GM18868 (cell line): Measurements from ENCODE around the gene METTL6.
"Not testable (repeated sequence)": the region's sequence is repeated elsewhere in the genome, so short reads cannot be mapped to it uniquely, and the experiment has no call there.

Source experiments
- ATAC-seq: cut with Tn5 transposase; IDR thresholded peaks from one replicate; pipeline ENCODE4 v1.9.1; 2021; ENCODE audit warnings: mild to moderate bottlenecking, moderate library complexity; ENCODE audit not compliant: unreplicated experiment

Gene METTL6, protein sequence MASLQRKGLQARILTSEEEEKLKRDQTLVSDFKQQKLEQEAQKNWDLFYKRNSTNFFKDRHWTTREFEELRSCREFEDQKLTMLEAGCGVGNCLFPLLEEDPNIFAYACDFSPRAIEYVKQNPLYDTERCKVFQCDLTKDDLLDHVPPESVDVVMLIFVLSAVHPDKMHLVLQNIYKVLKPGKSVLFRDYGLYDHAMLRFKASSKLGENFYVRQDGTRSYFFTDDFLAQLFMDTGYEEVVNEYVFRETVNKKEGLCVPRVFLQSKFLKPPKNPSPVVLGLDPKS

DNA sequence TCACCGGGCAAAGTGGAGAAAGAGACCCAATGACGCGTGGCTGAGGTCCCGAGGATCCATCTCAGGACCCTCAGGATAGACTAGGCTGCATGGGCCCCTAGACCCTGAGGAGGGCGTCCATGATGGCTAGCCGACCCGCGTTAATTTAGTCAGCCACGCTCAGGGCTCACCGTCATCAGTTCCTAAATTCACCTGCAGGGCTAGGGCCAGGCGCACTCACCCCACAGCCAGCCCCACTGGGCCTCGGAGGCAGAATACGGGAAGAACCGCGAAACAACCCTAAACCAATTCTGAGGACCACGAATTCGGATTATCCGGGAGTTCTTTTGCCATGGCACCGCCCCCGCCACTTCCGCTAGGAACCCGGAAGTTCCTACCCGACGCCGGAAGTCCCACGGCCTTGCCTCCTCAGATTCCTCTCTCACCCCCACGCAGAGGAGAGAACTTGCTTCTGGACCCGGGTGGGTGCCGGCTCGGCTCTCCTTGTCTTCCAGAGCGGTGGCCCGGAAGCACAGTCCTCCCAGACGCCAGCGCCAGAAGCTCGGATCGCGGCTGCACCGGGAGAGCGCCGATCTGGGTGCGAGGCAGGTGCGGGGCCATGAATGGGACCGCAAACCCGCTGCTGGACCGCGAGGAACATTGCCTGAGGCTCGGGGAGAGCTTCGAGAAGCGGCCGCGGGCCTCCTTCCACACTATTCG lies at the start of gene METTL6, which contains the start of gene EAF1:
TSS of gene METTL6 (minus strand) at position 363 of the 699 bp plus-strand sequence. CDS start 1,033 bp downstream, outside the sequence.
TSS of gene EAF1 (plus strand) at position 417 of the 699 bp plus-strand sequence. CDS start at position 599, 182 bp downstream.
- peak; percentile 95 for ATAC-seq

DNA sequence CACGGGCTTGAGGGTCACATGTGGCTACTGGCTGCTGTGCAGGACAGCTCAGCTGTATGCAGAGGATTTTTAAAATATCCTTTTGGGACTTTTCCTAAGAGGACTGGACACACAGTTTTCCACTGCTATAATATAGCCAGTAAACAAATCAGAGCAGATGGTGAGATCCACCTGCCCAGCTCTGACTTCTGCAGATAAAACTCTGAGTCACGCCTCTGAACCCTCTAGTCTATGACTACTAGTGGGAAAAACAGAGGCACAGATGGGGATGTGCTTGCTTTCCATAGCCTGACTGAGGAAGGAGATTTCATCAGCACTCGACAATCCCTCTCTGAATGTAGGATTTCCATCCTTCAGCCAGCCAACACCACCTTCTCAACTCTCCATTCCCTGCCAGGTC lies 49.0 kb upstream of the METTL6 start:
- ATAC-seq = no peak

DNA sequence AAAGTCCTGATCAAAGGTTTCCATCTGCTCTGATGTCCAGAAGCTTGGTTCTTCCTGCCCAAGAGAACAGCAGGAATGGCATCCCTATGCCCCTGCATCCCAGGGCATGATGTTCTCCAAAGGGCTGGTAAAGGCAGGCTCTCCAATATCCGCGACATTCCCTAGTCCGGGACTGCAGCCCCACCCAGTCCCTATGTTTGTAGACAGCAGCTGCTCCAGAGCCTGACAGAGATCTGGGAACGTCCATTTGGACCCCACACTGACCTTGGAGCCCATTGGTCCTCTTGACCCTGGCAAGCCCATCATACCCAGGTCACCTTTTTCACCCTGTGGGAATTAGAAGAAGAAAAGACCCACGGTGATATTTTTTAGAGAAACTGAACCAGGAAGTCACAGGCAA lies 47.8 kb upstream of the METTL6 start:
- ATAC-seq = no peak

DNA sequence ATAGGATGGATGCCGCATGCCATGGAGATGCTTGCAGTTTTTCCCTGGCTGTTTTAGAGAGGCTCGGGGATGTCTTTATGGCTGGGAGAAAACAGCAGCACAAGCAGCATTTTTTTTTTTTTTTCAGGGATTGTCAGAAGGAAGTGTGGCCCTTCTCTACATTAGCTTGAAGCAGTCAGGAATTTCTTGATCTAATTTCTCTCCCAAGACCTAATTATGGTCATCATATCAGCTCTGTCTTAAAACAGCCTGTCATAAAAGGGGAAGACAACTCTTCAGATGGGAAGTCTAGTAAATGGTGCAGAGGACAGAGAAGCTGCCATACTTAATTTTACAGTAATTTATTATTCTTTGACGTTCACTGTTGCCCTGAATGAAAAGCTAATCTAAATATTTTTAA lies 44.5 kb upstream of the METTL6 start:
- ATAC-seq = no peak

DNA sequence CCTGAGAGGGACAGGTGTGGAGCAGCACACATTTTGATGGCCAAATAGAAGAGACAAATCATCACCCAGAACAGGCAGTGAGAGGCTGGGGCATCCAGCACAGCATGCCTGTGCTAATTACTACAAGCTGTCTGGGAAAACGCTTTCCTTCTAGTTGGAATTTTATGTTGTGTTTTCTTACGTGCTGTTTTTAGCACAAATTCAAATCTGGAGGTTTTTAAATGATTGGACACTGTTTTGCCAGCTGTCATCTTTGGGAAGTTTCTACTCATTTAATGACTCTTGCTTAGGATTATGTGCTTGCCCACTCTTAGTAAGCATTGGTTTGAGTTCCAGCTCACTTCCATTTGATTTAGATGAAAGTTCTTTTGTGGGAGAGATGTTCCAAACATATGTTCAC lies 43.5 kb upstream of the METTL6 start:
- ATAC-seq = no peak

DNA sequence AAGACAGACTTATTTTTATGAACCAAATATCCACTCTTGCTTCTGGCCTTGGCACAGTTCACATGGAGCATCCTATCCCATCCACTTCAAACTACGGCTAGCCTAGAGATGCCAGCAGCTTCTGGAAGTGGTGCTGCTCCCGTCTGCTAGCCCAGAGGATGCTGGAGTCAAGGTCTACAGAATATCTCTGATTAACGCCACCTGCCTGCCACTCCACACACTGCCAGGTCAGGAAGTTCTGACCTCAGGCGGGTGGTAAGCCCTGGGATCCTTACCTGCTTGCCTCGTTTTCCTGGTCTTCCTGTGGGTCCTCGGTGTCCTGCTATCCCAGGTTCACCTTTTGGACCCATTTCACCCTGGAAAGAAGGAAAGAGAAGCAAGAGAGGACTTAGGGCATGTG lies 42.9 kb upstream of the METTL6 start:
- no peak for ATAC-seq

DNA sequence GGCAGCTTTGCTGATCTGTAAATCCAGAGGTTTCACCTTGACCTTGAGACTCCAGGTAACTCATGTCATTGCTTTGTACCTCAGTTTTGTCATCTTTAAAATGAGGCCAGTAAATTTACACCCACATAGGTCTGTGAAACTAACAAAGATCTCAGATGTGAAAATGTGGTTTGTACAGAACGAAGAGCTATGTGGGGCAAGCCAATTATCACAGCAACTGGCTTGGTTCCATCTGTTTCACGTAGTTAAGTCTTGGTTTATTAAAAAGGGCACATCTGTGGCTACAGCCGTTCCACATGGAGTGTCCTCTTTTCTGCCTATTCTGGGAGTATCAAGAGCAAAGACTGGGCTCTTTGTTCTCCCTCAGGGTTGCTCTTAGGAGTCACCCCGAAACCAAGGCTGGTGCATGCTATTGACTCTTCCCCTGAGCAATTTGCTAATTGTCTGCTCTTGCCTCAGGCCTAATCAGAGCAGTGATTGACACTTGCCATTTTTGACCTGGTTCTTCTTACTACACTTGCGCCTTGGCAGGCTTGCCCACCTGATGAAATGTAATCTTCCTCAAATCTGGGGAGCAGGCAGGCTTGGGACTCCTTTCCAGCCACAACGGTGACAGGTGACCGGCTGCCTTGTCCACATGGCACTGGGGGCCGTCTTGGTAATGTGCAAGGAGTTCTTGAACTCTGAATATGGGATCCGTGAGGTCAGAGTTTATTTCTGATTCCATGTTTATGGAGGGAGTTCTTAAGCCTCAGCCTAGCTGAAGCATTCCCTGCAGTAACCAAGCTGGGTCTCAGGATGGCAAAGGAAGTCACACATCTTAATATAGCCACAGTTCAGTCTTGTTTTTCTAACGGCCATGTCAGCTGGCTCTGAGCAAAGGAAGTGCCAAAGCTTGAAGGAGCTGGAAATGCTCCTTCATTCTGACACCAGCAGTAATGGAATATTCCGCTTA lies 40.2 kb upstream of the METTL6 start:
- peak; percentile 83 for ATAC-seq

DNA sequence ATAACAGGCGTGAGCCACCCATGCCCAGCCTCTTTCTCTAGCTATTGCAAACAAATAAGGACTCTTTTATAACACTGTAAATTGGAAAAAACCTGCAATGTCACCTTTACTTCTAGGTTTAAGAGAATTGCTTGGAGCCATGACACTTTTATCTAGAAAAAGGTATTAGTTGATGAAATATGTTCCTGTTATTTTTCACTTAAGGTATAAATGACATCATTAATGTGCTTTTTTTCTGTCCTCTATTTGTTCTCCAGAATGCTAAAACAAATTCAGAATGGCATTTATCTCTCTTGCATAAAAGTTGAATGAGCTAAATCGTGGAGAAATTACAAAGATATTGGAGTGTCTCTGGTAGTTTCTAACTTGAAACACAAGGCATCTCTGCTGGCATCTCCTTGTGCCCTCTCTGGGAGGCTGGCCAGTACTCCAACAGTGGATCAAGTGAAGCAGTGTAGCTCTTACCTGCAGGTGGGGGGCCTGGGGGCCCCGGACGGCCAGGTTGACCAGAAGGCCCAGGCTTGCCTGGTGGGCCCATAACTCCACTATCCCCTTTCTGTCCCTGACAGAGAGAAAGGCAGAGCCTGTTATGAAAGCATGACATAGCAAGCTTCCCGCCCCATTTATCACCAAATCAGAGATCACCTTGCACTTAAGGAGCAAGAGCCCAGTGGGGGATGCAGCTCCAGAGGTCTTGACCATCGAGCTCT lies 38.7 kb upstream of the METTL6 start:
- no peak for ATAC-seq

DNA sequence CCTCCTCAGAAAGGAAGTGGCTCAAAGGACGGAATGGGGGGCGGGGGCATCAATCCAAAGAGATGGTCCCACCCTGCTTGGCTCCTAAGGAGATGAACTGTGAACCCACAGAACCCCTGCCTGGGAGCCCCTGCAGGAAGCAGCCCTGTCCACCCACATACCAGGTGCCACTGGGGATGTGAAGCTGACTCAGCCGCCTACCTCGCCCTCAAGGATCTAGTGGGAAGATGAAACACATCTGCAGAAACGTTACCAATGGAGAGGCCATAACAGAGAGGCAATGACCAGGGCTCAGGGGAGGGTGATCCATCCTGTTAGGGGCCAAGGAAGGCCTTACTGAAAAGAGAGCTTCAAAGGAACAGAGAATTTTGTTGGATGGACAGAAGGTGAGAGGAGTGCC lies 35.1 kb upstream of the METTL6 start:
- no peak for ATAC-seq

DNA sequence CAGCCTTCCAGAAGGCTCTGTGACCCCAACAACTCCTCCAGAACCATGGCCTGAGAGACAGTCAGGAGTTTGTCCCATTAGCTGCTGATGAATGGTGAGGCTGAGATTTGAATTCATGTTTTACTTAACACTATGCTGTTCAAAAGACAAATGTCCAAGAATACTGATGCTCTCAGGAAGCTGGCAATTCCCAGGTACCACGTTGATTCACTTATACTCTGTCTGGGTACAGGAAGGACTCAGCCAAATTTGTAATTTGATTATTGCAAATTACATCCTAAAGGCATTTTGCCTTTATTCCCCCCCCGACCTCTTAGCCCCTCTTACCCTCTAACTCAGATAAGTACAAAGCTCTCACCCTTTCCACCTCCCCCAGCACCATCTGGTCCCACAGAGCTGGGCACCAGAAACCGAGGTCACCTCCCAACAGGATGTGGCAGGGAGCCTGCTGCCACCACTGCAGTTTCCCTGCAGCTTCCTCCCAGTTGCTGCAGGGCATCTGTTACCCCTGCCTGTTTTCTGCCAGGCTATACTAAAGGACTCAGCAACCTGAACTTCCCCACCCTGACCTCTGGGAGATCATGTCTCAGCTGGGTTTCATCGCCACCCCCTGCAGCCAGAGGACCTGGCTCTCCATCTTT lies 33.7 kb upstream of the METTL6 start:
- no peak for ATAC-seq

DNA sequence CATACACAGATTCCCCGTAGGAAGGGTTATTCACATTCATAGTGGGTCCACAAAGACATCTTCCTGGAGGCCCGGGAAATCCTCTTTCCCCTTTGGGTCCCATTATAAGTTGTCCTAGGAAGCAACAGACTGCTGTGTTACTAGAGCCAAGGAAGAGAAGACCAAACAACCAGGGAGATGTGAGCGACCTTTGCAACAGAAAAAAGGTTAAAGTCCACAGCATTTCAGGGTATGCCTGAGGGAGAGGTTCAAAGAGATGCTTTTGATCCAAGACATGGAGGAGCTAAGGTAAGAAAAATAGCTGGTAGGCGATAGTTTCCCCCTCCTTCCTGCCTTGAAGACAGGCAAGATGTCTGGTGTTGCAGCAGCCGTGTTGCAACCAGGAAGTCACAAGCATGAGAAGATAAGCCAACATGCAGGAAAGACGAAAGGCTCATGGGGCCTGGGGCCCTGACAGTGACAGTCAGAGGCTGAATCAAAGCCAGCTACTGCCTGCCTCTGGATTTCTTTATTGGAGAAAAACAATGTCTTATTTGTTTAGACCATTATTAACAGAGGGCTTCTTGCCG lies 31.0 kb upstream of the METTL6 start:
- ATAC-seq = no peak

DNA sequence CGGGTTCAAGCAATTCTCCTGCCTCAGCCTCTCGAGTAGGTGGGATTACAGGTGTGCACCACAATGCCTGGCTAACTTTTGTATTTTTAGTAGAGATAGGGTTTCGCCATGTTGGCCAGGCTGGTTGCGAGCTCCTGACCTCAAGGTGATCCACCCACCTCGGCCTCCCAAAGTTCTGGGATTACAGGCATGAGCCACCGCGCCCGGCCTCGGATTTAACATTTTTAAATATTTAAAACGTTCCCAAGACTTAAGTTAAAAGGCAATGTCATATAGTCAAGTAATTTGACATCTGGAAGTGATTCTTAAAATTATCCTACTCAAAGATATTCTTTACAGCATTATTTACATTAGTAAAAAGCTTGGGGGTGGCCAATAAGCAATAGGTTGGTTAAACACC lies 29.6 kb upstream of the METTL6 start:
- ATAC-seq = not testable (repeated sequence)

DNA sequence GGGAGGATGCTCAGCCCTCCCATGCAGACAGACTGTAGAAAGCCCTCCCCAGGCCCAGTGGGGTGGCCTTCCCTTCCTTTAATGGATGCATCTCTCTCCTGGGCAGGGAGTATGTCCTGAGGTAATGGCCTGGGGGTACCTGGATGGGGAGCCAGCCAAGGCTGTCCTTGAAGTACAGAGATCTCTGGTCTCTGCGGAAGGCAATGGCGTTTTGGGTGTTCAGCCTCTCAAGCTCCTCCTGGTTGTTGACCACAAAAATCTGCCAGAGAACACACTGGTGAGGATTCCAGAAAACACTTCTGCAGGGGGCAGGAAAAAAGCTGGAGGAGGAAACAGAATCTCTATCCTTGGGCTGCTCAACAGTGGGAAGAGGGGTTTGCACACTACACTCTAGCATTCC lies 29.0 kb upstream of the METTL6 start:
- ATAC-seq = no peak

DNA sequence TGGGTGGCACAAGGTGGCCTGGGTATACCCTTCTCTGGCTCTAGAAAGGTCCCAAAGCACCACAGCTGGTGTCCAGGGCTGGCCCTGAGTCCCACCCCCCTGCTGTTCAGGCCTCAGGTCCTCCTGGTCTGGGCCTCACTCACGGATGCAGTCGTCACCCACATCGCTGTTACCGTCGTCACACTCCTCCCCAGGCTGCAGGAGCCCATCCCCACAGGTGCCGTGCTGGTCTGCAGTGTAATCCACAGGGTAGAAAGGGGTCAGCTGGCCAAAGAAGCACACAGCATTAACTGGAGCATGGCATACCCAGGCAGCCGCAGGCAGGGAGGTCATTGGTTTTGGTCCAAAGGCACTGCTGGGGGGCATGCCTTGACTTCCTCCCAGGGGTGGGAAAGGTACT lies 28.4 kb upstream of the METTL6 start:
- no peak for ATAC-seq

DNA sequence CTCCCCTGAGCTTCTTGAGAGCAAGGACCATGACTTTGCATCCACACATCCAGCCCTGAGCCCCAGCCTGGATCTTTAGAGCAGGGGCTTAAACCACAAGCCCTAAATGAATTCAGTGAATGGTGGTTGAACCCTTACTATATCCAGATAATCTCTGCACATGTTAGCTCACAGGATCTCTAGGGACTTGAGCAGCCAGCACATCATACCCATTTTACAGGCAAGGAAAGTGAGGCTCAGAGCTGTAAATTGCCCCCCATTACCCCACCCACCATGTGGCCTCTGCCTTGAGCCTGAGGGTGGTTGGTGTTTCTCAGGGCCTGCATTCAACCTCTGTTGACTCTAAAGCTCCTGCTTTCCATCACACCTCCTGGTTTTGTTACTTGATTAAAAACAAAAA lies 27.6 kb upstream of the METTL6 start:
- ATAC-seq = no peak

DNA sequence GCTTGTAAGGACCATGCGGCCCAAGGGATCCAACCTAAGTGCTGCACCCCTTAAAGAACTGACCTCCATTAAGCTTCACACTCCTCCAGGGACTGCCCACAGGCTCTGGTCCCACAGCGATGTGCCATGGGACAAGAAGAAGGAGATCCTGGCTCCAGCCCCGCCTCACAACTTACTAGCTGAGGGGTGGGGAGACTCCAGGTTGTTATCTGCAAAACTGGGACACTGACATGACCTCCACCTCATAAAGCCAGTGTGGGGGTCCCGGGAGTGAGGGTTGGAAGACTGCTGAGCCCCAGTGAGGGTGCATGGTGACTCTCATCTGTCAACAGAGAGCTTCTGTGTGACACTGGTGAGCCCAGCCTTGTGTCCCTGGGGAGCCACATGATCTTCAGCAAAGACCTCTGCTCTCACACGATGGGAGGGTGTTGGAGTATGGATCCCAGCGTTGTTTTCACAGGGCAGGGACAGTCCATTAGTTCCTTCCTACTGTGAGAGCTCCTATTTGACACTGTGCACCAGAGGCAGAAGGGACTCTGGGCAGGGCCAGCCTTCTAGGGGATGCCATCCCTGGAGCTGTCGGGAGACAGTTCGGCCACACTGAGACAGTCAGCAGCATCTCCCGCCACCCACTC lies 26.8 kb upstream of the METTL6 start:
- no peak for ATAC-seq

DNA sequence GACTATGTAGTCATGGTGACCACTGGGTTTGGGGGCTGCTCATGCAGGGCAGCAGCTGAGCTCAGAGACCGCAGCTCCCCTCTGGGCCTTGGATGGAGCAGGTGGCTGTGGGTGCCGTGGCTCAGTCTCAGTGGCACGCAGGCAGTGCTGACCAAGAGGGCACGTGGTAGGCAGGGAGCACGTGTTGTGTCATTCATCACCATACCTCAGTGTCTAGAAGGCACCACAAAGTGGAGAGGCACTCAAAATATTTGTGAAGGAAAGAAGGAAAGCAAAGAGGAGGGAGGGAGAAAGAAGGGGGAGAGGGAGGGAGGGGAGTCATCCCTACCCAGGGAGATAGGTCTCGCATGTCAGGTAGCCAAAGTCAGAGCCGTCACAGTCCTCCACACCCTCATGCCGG lies 26.2 kb upstream of the METTL6 start:
- no peak for ATAC-seq

DNA sequence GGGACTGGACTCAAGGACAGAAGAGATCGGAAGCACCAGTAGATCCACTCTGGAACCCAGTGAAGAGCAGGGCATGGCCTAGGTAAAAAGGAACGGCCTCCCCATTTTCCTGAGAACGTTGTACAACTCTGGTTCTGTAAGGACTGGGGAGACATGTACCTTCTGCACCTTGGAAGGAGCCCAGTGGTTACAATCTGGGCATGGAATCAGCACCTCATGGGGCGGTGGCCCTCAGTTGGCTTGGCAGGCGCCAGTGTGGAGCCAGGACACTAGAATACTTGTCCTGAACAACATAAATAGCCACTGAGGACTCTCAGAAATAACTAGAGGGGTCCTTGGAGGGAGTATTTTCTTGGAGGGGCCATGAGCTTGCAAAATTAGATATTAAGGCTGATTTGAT lies 25.6 kb upstream of the METTL6 start:
- no peak for ATAC-seq

DNA sequence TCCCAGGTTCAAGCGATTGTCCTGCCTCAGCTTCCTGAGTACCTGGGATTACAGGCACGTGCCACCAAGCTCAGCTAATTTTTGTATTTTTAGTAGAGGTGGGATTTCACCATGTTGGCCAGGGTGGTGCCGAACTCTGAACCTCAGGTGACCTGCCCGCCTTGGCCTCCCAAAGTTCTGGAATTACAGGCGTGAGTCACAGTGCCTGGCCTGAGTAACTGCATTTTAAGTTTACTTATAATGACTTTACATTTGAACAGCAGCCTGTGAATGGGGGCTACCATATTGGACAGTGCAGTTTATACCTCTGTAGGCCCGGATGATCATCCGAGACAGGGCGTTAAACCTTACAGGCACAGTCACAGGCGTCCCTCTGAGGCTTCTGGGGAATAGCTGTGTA lies 24.8 kb upstream of the METTL6 start:
- no peak for ATAC-seq
